HG02973 (cell line): ENCODE data around the gene ISG15.
A peak's percentile ranks its signal among the peaks of the same experiment; 100 is the strongest.
"Not testable (repeated sequence)": the region's sequence is repeated elsewhere in the genome, so short reads cannot be mapped to it uniquely, and the experiment has no call there.

Source experiments
- ATAC-seq: cut with Tn5 transposase; IDR thresholded peaks from one replicate; pipeline ENCODE4 v1.9.1; 2021; ENCODE audit warnings: moderate library complexity; ENCODE audit not compliant: unreplicated experiment

Gene ISG15

GRCh38 chr1:1011396-1011949 is 1.8 kb upstream of the ISG15 start:
- ATAC-seq, result no peak

GRCh38 chr1:1012736-1013104 is 577 bp upstream of the ISG15 start:
- not testable (repeated sequence) for ATAC-seq

- ATAC-seq, result no peak
Measured at GRCh38 chr1:1013922-1014648, 788 bp downstream of the ISG15 start.

GRCh38 chr1:1014799-1015681 is 1.7 kb downstream of the ISG15 start:
- ATAC-seq, result no peak

- ATAC-seq, result not testable (repeated sequence)
Measured at GRCh38 chr1:1017397-1018320, 4.4 kb downstream of the ISG15 start.

GRCh38 chr1:1018321-1018685 is 5.0 kb downstream of the ISG15 start:
- ATAC-seq, result not testable (repeated sequence)

- peak; percentile 53 for ATAC-seq
Measured at GRCh38 chr1:1019122-1019999, 6.1 kb downstream of the ISG15 start.

- peak; percentile 31 for ATAC-seq
Measured at GRCh38 chr1:1020000-1020404, 6.7 kb downstream of the ISG15 start, which contains the start of gene AGRN. TSS of gene AGRN (plus strand) at chr1:1020120. CDS start at chr1:1020173, 53 bp downstream.

GRCh38 chr1:1020415-1021009 is 7.2 kb downstream of the ISG15 start:
- peak; percentile 11 for ATAC-seq

- ATAC-seq, result no peak
Measured at GRCh38 chr1:1021010-1021919, 8.0 kb downstream of the ISG15 start.

- ATAC-seq, result no peak
Measured at GRCh38 chr1:1021920-1022259, 8.6 kb downstream of the ISG15 start.

- ATAC-seq, result no peak
Measured at GRCh38 chr1:1022302-1023009, 9.2 kb downstream of the ISG15 start.

GRCh38 chr1:1023700-1024099 is 10.4 kb downstream of the ISG15 start:
- no peak for ATAC-seq

GRCh38 chr1:1024149-1024770 is 11.0 kb downstream of the ISG15 start:
- ATAC-seq, result no peak

- ATAC-seq, result no peak
Measured at GRCh38 chr1:1024771-1025699, 11.7 kb downstream of the ISG15 start.

- ATAC-seq, result no peak
Measured at GRCh38 chr1:1025730-1026129, 12.4 kb downstream of the ISG15 start.
